Astrocyte of the spinal cord (primary cell): ENCODE data around the gene IKZF1.

ENCODE experiments used
- DNase-seq: peaks from one replicate; pipeline ENCODE4 v3.0.0; 2011; ENCODE audit warnings: low read depth, low spot score
- H3K4me3 ChIP-seq: 2 replicates; pipeline ENCODE4 v1.5.1; 2011; ENCODE audit warnings: low read depth, mild to moderate bottlenecking, low read length, moderate library complexity
- in situ Hi-C: cut with HindIII; loops from 2 replicates; pipeline ENCODE4 v1.10.0; 2017; ENCODE audit warnings: low sequenced_read_pairs
- TF ChIP-seq, protein P1 (sequence below): IDR thresholded peaks from 2 replicates; pipeline ENCODE4 v1.5.1; 2012; ENCODE audit warnings: low read depth, mild to moderate bottlenecking, low read length, inconsistent platforms

The IKZF1 gene

DNA sequence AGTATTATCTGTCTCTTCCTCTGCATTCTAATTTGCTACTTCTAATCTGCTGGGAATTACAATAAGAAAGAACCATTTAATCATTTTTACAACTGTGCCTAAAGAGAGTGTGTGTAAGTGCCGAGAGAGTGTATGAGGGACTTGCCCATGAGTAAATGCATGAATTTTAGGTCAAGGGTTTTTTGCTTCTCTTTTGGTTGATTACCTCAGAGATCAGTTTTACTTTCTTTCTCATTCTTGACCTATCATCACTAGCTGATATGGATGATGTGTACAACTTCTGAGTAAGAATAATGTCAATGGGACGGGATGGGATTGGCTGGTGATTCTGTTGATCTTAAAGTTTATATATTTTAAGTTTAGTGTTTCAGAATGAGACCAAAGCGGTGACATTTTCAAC lies 47.8 kb downstream of the IKZF1 start:
- H3K4me3 ChIP-seq, result no peak overlapping the region
- TF ChIP-seq, protein P1, sequence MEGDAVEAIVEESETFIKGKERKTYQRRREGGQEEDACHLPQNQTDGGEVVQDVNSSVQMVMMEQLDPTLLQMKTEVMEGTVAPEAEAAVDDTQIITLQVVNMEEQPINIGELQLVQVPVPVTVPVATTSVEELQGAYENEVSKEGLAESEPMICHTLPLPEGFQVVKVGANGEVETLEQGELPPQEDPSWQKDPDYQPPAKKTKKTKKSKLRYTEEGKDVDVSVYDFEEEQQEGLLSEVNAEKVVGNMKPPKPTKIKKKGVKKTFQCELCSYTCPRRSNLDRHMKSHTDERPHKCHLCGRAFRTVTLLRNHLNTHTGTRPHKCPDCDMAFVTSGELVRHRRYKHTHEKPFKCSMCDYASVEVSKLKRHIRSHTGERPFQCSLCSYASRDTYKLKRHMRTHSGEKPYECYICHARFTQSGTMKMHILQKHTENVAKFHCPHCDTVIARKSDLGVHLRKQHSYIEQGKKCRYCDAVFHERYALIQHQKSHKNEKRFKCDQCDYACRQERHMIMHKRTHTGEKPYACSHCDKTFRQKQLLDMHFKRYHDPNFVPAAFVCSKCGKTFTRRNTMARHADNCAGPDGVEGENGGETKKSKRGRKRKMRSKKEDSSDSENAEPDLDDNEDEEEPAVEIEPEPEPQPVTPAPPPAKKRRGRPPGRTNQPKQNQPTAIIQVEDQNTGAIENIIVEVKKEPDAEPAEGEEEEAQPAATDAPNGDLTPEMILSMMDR, result no peak
- in situ Hi-C loops, result no loop called here
- no peak for DNase-seq

DNA sequence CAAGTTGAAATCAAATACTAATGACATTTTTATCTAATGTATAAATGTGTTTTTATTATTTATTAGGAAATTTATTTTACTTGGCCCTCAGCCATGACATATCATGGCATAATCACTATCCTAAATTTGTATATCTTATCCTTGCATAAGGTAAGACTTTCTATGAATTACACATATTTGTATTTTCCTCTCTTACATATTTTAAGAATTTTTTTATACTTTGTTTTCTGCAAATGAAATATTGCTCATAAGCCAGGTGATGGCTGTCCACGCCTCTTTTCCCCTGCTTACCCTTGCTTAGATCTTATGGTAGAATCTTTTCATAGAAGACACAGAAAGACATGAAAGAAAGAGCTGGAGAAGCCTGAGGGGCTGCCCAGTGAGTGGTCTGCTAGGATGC lies 48.2 kb downstream of the IKZF1 start:
- TF ChIP-seq, protein P1, result no peak
- in situ Hi-C loops, result no loop called here
- H3K4me3 ChIP-seq, result no peak overlapping the region
- no peak for DNase-seq

DNA sequence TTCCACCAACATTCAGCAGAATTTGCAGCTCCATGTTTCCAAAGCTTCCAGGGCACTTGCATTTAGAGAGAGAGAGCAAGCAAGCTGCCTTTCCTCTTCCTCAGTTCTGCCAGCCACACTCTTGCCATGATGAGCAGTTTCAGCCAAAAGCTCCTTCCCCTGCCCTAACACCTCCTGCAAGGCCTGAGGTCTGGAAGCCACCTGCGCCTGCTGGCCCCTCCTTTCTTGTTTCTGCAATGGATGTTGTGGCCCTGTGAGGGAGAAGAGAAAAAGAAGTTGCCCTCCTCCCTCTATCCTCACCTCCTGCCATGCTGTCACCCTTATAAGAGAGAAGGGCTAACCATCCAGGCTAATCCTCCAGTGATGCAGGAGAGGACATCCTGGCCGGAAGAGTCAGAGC lies 48.7 kb downstream of the IKZF1 start:
- no peak overlapping the region for H3K4me3 ChIP-seq
- TF ChIP-seq, protein P1, result no peak
- in situ Hi-C loops, result no loop called here
- no peak for DNase-seq

DNA sequence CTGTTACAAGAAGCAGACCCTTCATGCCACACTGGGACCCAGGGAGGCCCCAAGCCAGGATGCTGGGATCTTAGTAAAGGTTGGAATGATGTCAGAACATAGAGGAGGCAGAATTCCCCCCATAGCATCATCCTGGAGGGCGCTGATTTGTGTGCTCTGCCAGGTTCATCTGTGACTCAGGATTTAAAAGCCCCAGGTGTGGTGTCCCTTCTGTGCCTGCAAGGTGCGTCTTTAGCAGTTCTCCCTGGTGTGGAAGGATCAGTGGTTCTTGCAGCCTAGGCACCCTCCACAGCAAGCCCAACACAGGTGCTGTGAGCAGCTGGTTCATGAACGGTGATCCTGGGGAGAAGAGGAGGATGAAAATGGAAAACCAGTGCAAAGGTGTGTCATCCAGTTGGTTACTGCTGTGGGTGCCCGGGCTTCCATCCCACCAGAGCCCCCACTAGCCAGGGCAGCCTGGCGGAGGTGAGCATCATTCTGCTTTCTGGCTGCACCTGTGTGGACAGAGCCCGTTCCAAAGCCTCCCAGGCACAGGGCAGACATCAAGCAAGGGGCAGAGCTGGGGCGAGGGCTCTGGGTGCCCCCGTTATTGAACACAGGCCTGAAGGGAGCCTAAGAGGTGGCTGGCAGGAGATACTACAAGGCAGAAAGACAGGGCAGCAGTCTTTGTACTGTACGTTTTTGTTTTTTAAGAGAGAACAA lies 49.5 kb downstream of the IKZF1 start:
- in situ Hi-C loops, result no loop called here
- DNase-seq, result no peak
- TF ChIP-seq, protein P1, result no peak

DNA sequence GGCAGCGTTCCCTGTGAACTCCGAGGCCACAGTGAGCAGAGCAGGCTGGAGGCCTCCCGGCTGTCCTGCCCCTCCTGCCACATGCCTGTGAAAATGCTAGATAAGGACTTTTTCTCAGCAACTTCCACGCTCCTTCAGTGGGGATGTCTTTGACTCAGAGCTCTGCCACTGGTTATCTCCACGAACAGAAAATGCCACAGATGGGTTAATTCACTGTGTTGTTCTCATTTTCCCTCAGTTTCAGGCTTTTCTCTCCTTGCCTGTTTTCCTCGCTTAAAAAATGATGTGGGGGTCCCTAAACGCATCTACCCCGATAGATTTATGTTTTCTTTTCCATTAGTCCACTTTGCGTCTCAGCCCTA lies 51.3 kb downstream of the IKZF1 start:
- H3K4me3 ChIP-seq, result no peak overlapping the region
- in situ Hi-C loops, result no loop called here
- DNase-seq, result no peak
- TF ChIP-seq, protein P1, result no peak

More for the DNA sequence above, 49.5 kb downstream of the IKZF1 start:
- H3K4me3 ChIP-seq, result no peak overlapping the region

DNA sequence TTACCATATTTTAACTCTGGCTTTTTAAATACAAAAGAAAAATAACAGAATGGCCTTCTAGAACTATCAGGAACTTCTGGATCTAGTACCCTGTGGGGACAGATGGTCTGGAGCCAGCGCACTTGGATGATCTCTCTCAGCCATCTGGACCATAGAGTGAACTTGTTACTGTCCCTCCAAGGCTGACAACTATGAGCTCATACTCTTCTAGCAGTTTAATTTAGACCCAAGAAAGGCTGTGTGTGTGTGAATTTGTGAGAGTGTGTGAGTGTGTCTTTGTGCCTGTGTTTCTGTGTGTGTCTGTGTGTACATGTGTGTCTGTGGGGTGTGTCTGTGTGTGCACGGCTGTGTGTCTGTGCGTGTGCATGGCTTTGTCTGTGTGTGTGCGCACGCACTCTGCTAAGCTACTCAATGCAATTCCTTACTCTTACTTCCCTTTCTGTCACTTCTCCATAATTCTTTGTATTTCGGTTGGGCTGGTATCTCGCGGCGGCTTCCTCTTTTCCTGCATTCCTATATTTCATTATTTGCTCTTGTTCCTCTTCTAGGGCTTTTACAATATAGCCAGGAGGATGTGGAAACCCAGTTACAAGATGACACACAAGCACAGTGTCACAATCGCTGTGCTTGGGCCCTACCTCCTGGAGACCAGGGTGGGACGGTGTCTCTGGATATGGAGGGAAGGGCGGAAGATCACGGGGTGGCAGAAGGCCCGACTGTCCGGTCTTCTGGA lies 51.9 kb downstream of the IKZF1 start:
- in situ Hi-C loops, result no loop called here

More for the DNA sequence above, 51.9 kb downstream of the IKZF1 start:
- no peak for DNase-seq
- H3K4me3 ChIP-seq, result no peak overlapping the region
- TF ChIP-seq, protein P1, result no peak
